ENCODE measurements around the gene CHKA.

Gene CHKA

GRCh38 chr11:68031144-68031464, 90.1 kb downstream of the CHKA start:
- TF ChIP-seq CTCF (IDR thresholded peaks at IDR 0.05; ENCODE audit: borderline replicate concordance, control extremely low read depth, extremely low read depth, insufficient read depth, missing control alignments) = no peak
- DNase-seq (ENCODE audit: low spot score) = no peak
- in situ Hi-C loops (cut with MboI; ENCODE audit: low sequenced_read_pairs, unreplicated experiment) = no loop called here

- no peak for TF ChIP-seq CTCF (IDR thresholded peaks at IDR 0.05; ENCODE audit: borderline replicate concordance, control extremely low read depth, extremely low read depth, insufficient read depth, missing control alignments)
- in situ Hi-C loops (cut with MboI; ENCODE audit: low sequenced_read_pairs, unreplicated experiment) = no loop called here
Measured at GRCh38 chr11:68030318-68031143, 90.7 kb downstream of the CHKA start, which contains the start of gene NDUFS8. TSS of gene NDUFS8 (plus strand) at chr11:68030681. CDS start at chr11:68032152, 1,471 bp downstream.

GRCh38 chr11:68028802-68029545, 92.2 kb downstream of the CHKA start:
- no peak for TF ChIP-seq CTCF (IDR thresholded peaks at IDR 0.05; ENCODE audit: borderline replicate concordance, control extremely low read depth, extremely low read depth, insufficient read depth, missing control alignments)
- DNase-seq (ENCODE audit: low spot score) = no peak
- in situ Hi-C loops (cut with MboI; ENCODE audit: low sequenced_read_pairs, unreplicated experiment) = loop anchor here (10.0 kb wide), 1 partner anchor 176 kb away; no protein-coding TSS in a partner anchor

More at GRCh38 chr11:68030318-68031143, 90.7 kb downstream of the CHKA start, which contains the start of gene NDUFS8:
- peak; percentile 99 for DNase-seq (ENCODE audit: low spot score)

GRCh38 chr11:68027667-68028066, 93.5 kb downstream of the CHKA start:
- no peak for DNase-seq (ENCODE audit: low spot score)
- no peak for TF ChIP-seq CTCF (IDR thresholded peaks at IDR 0.05; ENCODE audit: borderline replicate concordance, control extremely low read depth, extremely low read depth, insufficient read depth, missing control alignments)
- in situ Hi-C loops (cut with MboI; ENCODE audit: low sequenced_read_pairs, unreplicated experiment) = loop anchor here (10.0 kb wide), 1 partner anchor 177 kb away; no protein-coding TSS in a partner anchor

GRCh38 chr11:68026391-68027105, 94.6 kb downstream of the CHKA start:
- in situ Hi-C loops (cut with MboI; ENCODE audit: low sequenced_read_pairs, unreplicated experiment) = loop anchor here (10.0 kb wide), 1 partner anchor 178 kb away; no protein-coding TSS in a partner anchor
- TF ChIP-seq CTCF (IDR thresholded peaks at IDR 0.05; ENCODE audit: borderline replicate concordance, control extremely low read depth, extremely low read depth, insufficient read depth, missing control alignments) = no peak
- DNase-seq (ENCODE audit: low spot score) = no peak

- no peak for TF ChIP-seq CTCF (IDR thresholded peaks at IDR 0.05; ENCODE audit: borderline replicate concordance, control extremely low read depth, extremely low read depth, insufficient read depth, missing control alignments)
- DNase-seq (ENCODE audit: low spot score) = no peak
- in situ Hi-C loops (cut with MboI; ENCODE audit: low sequenced_read_pairs, unreplicated experiment) = loop anchor here (10.0 kb wide), 1 partner anchor 180 kb away; no protein-coding TSS in a partner anchor
Measured at GRCh38 chr11:68025047-68025446, 96.1 kb downstream of the CHKA start.
